ENCODE results near the gene RAI1.

Gene RAI1

GRCh38 chr17:17696085-17696484 is 14.8 kb downstream of the RAI1 start:
- TF ChIP-seq TAF1 (IDR thresholded peaks at IDR 0.05; ENCODE audit: borderline replicate concordance, insufficient read depth, low read length) (no peak), FOXP2 (optimal IDR thresholded peaks at IDR 0.05; ENCODE audit: borderline replicate concordance, extremely low read depth, extremely low read length, insufficient read depth) (no peak), SIN3A (IDR thresholded peaks at IDR 0.05; ENCODE audit: borderline replicate concordance, insufficient read depth, low read length) (no peak), POLR2AphosphoS5 (IDR thresholded peaks at IDR 0.05; ENCODE audit: low read depth, low read length) (no peak), REST (IDR thresholded peaks at IDR 0.05; ENCODE audit: insufficient read depth in 1 of 2, low read depth in 2 of 2, low read length in 2 of 2) (no peak)

GRCh38 chr17:17696882-17697633 is 15.8 kb downstream of the RAI1 start:
- TF ChIP-seq POLR2AphosphoS5 (IDR thresholded peaks at IDR 0.05; ENCODE audit: low read depth, low read length) = no peak
- no peak for TF ChIP-seq REST (IDR thresholded peaks at IDR 0.05; ENCODE audit: insufficient read depth in 1 of 2, low read depth in 2 of 2, low read length in 2 of 2)
- TF ChIP-seq FOXP2 (optimal IDR thresholded peaks at IDR 0.05; ENCODE audit: borderline replicate concordance, extremely low read depth, extremely low read length, insufficient read depth) = no peak
- no peak for TF ChIP-seq SIN3A (IDR thresholded peaks at IDR 0.05; ENCODE audit: borderline replicate concordance, insufficient read depth, low read length)
- no peak for TF ChIP-seq TAF1 (IDR thresholded peaks at IDR 0.05; ENCODE audit: borderline replicate concordance, insufficient read depth, low read length)

GRCh38 chr17:17698371-17698770 is 17.1 kb downstream of the RAI1 start:
- TF ChIP-seq FOXP2 (optimal IDR thresholded peaks at IDR 0.05; ENCODE audit: borderline replicate concordance, extremely low read depth, extremely low read length, insufficient read depth) (no peak), REST (IDR thresholded peaks at IDR 0.05; ENCODE audit: insufficient read depth in 1 of 2, low read depth in 2 of 2, low read length in 2 of 2) (no peak), SIN3A (IDR thresholded peaks at IDR 0.05; ENCODE audit: borderline replicate concordance, insufficient read depth, low read length) (no peak), TAF1 (IDR thresholded peaks at IDR 0.05; ENCODE audit: borderline replicate concordance, insufficient read depth, low read length) (no peak), POLR2AphosphoS5 (IDR thresholded peaks at IDR 0.05; ENCODE audit: low read depth, low read length) (no peak)

GRCh38 chr17:17698869-17699351 is 17.7 kb downstream of the RAI1 start:
- TF ChIP-seq FOXP2 (optimal IDR thresholded peaks at IDR 0.05; ENCODE audit: borderline replicate concordance, extremely low read depth, extremely low read length, insufficient read depth) (no peak), SIN3A (IDR thresholded peaks at IDR 0.05; ENCODE audit: borderline replicate concordance, insufficient read depth, low read length) (no peak), TAF1 (IDR thresholded peaks at IDR 0.05; ENCODE audit: borderline replicate concordance, insufficient read depth, low read length) (no peak), REST (IDR thresholded peaks at IDR 0.05; ENCODE audit: insufficient read depth in 1 of 2, low read depth in 2 of 2, low read length in 2 of 2) (no peak), POLR2AphosphoS5 (IDR thresholded peaks at IDR 0.05; ENCODE audit: low read depth, low read length) (no peak)

All from PFSK-1 (cell line).